ENCODE data around the gene GGCT.

Gene GGCT

DNA sequence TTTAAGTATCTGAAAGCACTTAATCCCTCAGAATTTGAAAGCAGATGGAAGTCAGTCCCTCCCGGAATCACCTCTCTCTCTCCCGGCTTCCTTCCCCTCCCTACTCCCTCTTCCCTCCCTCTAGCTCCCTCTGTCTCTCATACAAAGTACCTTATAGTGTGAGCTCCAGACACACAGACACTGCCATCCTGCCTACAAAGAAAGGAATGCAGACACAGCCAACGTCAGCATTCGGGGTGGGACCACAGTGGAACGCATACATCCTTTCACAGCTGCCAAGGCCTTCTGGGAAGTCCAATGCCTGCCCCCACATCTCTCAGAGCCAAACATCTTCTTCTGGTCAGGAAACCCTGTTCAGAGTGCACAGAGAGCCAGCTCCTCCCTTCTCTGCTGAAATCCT lies 35.3 kb downstream of the GGCT start (continued):
- TF ChIP-seq ZNF785 (tag by site-specific recombination; IDR thresholded peaks at IDR 0.05) (no peak), MEIS1 (CRISPR knock-in tag; IDR thresholded peaks at IDR 0.05; ENCODE audit: borderline replicate concordance) (no peak), ZNF10 (tag by site-specific recombination; IDR thresholded peaks at IDR 0.05) (no peak), ZNF146 (tag by site-specific recombination; IDR thresholded peaks at IDR 0.05) (no peak), ZNF561 (tag by site-specific recombination; IDR thresholded peaks at IDR 0.05; ENCODE audit: borderline replicate concordance) (no peak), ZNF664 (tag by site-specific recombination; IDR thresholded peaks at IDR 0.05) (no peak), WT1 (tag by site-specific recombination; IDR thresholded peaks at IDR 0.05) (no peak), ZNF114 (tag by site-specific recombination; IDR thresholded peaks at IDR 0.05) (no peak), ZSCAN30 (tag by site-specific recombination; IDR thresholded peaks at IDR 0.05) (no peak), ZNF660 (tag by site-specific recombination; IDR thresholded peaks at IDR 0.05) (no peak), ZNF292 (tag by site-specific recombination; IDR thresholded peaks at IDR 0.05; ENCODE audit: borderline replicate concordance, low read depth) (no peak), ZNF169 (tag by site-specific recombination; IDR thresholded peaks at IDR 0.05) (no peak), ZNF140 (tag by site-specific recombination; IDR thresholded peaks at IDR 0.05) (no peak), ZNF596 (tag by site-specific recombination; IDR thresholded peaks at IDR 0.05) (0 out of 2 replicates have a peak, but pooled peaks have one; percentile 18), ZNF121 (tag by site-specific recombination; IDR thresholded peaks at IDR 0.05) (no peak), ZNF548 (tag by site-specific recombination; IDR thresholded peaks at IDR 0.05) (no peak), ZSCAN16 (tag by site-specific recombination; IDR thresholded peaks at IDR 0.05) (no peak), CTCF (tag by site-specific recombination; IDR thresholded peaks at IDR 0.05) (peak; percentile 68), ZFP41 (tag by site-specific recombination; IDR thresholded peaks at IDR 0.05; ENCODE audit: borderline replicate concordance) (no peak), OSR2 (tag by site-specific recombination; IDR thresholded peaks at IDR 0.05) (no peak), SP7 (tag by site-specific recombination; IDR thresholded peaks at IDR 0.05) (no peak), KLF8 (tag by site-specific recombination; IDR thresholded peaks at IDR 0.05) (no peak), ZFP3 (tag by site-specific recombination; IDR thresholded peaks at IDR 0.05; ENCODE audit: low read depth) (no peak), ZNF555 (tag by site-specific recombination; conservative IDR thresholded peaks at IDR 0.05) (no peak), ZSCAN23 (tag by site-specific recombination; IDR thresholded peaks at IDR 0.05) (no peak), ZNF223 (tag by site-specific recombination; IDR thresholded peaks at IDR 0.05) (no peak), KLF16 (tag by site-specific recombination; IDR thresholded peaks at IDR 0.05) (no peak), ZNF391 (tag by site-specific recombination; IDR thresholded peaks at IDR 0.05; ENCODE audit: borderline replicate concordance, low read depth) (no peak), ZFHX2 (tag by site-specific recombination; conservative IDR thresholded peaks at IDR 0.05) (0 out of 2 replicates have a peak, but pooled peaks have one; percentile 25)
- TF ChIP-seq, protein P1, sequence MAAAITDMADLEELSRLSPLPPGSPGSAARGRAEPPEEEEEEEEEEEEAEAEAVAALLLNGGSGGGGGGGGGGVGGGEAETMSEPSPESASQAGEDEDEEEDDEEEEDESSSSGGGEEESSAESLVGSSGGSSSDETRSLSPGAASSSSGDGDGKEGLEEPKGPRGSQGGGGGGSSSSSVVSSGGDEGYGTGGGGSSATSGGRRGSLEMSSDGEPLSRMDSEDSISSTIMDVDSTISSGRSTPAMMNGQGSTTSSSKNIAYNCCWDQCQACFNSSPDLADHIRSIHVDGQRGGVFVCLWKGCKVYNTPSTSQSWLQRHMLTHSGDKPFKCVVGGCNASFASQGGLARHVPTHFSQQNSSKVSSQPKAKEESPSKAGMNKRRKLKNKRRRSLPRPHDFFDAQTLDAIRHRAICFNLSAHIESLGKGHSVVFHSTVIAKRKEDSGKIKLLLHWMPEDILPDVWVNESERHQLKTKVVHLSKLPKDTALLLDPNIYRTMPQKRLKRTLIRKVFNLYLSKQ (tag by site-specific recombination; IDR thresholded peaks at IDR 0.05; ENCODE audit: borderline replicate concordance), result no peak
